GM23248 (cell line): ENCODE data around the gene THSD4.

Source experiments
- EZH2 ChIP-seq: fragments of 200-600 bp; sonication (generic); IDR thresholded peaks from 2 replicates; pipeline ENCODE4 v1.6.1; 2018; ENCODE audit warnings: antibody characterized with exemption, mild to moderate bottlenecking; ENCODE audit not compliant: insufficient read depth, poor library complexity, severe bottlenecking
- EZH2phosphoT487 ChIP-seq: fragments of 200-600 bp; sonication (generic); IDR thresholded peaks from 2 replicates; pipeline ENCODE4 v1.6.1; 2018; ENCODE audit warnings: antibody characterized with exemption, moderate library complexity, mild to moderate bottlenecking, low read depth; ENCODE audit not compliant: insufficient read depth

DNA sequence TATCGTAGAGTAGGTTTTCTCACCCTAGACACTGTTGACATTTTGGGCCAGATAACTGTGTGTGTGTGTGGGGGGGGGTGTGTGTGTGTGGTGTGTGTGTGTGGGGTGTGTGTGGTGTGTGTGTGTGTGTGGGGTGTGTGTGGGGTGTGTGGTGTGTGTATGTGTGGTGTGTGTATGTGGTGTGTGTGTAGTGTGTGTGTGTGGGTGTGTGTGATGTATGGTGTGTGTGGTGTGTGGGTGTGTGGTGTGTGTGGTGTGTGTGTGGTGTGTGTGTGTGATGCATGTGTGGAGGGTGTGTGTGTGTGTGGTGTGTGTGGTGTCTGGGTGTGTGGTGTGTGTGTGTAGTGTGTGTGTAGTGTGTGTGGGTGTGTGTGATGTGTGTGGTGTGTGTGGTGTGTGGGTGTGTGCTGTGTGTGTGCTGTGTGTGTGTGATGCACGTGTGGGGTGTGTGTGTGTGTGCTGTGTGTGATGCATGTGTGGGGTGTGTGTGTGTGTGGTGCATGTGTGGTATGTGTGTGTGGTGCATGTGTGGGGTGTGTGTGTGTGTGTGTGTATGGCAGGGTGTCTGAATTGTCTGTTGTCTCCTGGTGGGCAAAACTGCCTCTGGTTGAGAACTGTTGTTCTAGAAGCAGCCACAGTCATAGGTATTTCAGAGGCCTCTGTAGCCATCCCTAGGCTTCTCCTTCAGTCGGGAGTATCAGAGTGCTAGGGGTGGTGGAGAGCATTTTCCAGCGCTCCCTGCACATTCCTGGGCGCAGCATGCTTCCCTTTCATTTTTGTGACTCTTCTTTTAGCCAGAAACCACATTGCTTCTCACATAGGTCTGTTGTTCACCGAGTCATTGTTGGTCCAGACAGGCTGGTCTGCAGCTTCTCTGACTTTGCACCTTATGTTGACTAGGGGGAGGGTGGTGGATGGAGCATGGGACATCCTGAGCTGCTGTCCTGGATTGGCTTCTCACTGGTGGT, 84.4 kb downstream of the THSD4 start:
- no peak for TF ChIP-seq EZH2
- no peak for TF ChIP-seq EZH2phosphoT487
